ENCODE measurements around the gene JARID2. TPM values are rescaled to one million over a fixed set of nuclear protein-coding genes. Genes with fewer than 3 reads are reported as not detected.

JARID2 gene
- total and polyA plus RNA-seq, 9 of the 15 experiments (the other 6 are each of a cell fraction or from before 2014, with no cell fraction given), result 5.0 to 29.0 (median 15.6) TPM

- TF ChIP-seq CREB3L1 (IDR thresholded peaks at IDR 0.05; ENCODE audit: borderline replicate concordance, low read depth) (peak; percentile 43; the same call in 1 of the 2 replicates), SFPQ (IDR thresholded peaks at IDR 0.05; ENCODE audit: low read depth, low read length) (no peak), SUPT5H (IDR thresholded peaks at IDR 0.05) (peak; percentile 27; the same call in 1 of the 2 replicates), BMI1 (IDR thresholded peaks at IDR 0.05; ENCODE audit: low read length) (no peak), XRCC5 (IDR thresholded peaks at IDR 0.05; ENCODE audit: low read depth, low read length) (0 out of 2 replicates have a peak, but pooled peaks have one; percentile 26), TRIM28 (IDR thresholded peaks at IDR 0.05) (0 out of 2 replicates have a peak, but pooled peaks have one; percentile 33), ZNF217 (CRISPR knock-in tag; IDR thresholded peaks at IDR 0.05) (no peak), HDAC1 (IDR thresholded peaks at IDR 0.05) (peak in 1 of 2 experiments; percentile 62; a peak in 1 of 4 replicates)
Observed at GRCh38 chr6:15509335-15509933, 263.6 kb downstream of the JARID2 start (continued).

All from K562 (cell line).